Upper lobe of left lung (tissue), 6 donors: ENCODE data around the gene MTHFD2L. TPM values are rescaled to one million over a fixed set of nuclear protein-coding genes. Genes with fewer than 3 reads are reported as not detected.

Experiments
- ATAC-seq, 2 donors: fragments of 200-7000 bp; cut with Tn5 transposase; one replicate each; pipeline ENCODE4 v1.9.1; 2022; ENCODE audit warnings: mild to moderate bottlenecking in 2 of 2, moderate library complexity in 2 of 2; ENCODE audit not compliant: low FRiP score in 2 of 2
- DNase-seq, 2 donors: peaks; one replicate each; pipeline ENCODE4 v3.0.0-alpha.2; 2019 to 2020
- H3K27ac ChIP-seq, 4 donors: fragments of 200-600 bp; sonication (generic); one replicate each; pipeline ENCODE4 v1.5.1; 2016 to 2019
- H3K27me3 ChIP-seq, 4 donors: fragments of 200-600 bp; sonication (generic); one replicate each; pipeline ENCODE4 v1.5.1; 2017 to 2019
- H3K36me3 ChIP-seq, 4 donors: fragments of 200-600 bp; sonication (generic); one replicate each; pipeline ENCODE4 v1.5.1; 2016 to 2019
- H3K4me1 ChIP-seq, 4 donors: fragments of 200-600 bp; sonication (generic); one replicate each; pipeline ENCODE4 v1.5.1; 2018 to 2019
- H3K4me3 ChIP-seq, 4 donors: fragments of 200-600 bp; sonication (generic); one replicate each; pipeline ENCODE4 v1.5.1; 2017 to 2019; ENCODE audit warnings: mild to moderate bottlenecking in 2 of 4, moderate library complexity in 1 of 4
- H3K9me3 ChIP-seq, 4 donors: fragments of 200-600 bp; sonication (generic); one replicate each; pipeline ENCODE4 v1.5.1; 2018 to 2019
- EP300 ChIP-seq, 4 donors: sonication (generic); formaldehyde crosslinking; IDR thresholded peaks; one replicate each; pipeline ENCODE4 v1.5.1; 2017; ENCODE audit warnings: antibody characterized with exemption in 4 of 4, control low read depth in 2 of 4
- POLR2A ChIP-seq, 4 donors: fragments of 450-650 bp; IDR thresholded peaks; one replicate each; pipeline ENCODE4 v1.5.1; 2016 to 2017; ENCODE audit warnings: antibody characterized with exemption in 4 of 4, mild to moderate bottlenecking in 2 of 4
- POLR2AphosphoS5 ChIP-seq, 2 donors: sonication (generic); formaldehyde crosslinking; IDR thresholded peaks; one replicate each; pipeline ENCODE4 v1.5.1; 2017; ENCODE audit warnings: antibody characterized with exemption in 2 of 2
- WGBS, 2 donors: methylation state at CpG; one replicate each; pipeline ENCODE4 v1.1.5; 2017 to 2018; 5-methylcytosine and 5-hydroxymethylcytosine counted together
- total RNA-seq, 6 donors: library from RNA; depleted of rRNA in 4 of 6; stranded (reverse); fragments of >200 nt in 4 of 6; gene quantifications; one replicate each; pipeline versions ENCODE4 v1.1.0 to v1.2.1, GENCODE V29; 2016 to 2021
- TF ChIP-seq, protein P1 (sequence below), 6 experiments: fragments of 450-650 bp in 4 of 6; fragments of 200-600 bp in 2 of 6; sonication (generic) in 2 of 6; IDR thresholded peaks; one replicate each; pipeline ENCODE4 v1.5.1; 2016 to 2019; ENCODE audit warnings: antibody characterized with exemption in 6 of 6
- donor health status: DM: no; HTN: no; CAD: no; lungs with moderate emphysema.
- donor health status: DM: no; HTN: yes; CAD: no; lungs with severe emphysema.

The MTHFD2L gene
- total RNA-seq, 6 donors from 2014 or later: 4.9 to 23.6 (median 12.8) TPM

DNA sequence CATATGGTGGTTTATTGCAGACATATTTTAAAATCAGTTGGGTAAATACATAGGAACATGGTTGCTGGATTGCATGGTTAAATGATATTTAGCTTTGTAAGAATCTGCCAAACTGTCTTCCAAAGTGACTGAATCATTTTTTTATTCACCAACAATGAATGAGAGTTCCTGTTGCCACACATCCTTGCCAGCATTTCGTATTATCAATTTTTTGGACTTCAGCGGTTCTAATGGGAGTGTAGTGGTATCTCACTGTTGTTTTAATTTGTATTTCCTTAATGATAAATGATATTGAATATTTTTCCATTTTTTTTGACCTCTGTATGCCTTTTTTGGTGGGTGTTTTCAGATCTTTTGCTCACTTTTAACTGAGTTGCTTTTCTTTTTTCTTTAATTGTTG, 1.4 kb upstream of the MTHFD2L start:
- no peak for DNase-seq
- Histone ChIP-seq H3K4me3 (no peak overlapping the region), H3K9me3 (no peaks in the 10 kb centered on the region), H3K36me3 (peaks cover 0 to 13% (median 2%) of the 10 kb centered on the region in 4 donors), H3K4me1 (peaks cover 12 to 23% (median 14%) of the 10 kb centered on the region in 4 donors), H3K27me3 (no peaks in the 10 kb centered on the region), H3K27ac (no peak overlapping the region)
- WGBS, 2 donors: 69 to 82% methylated on average over 2 of the region's 2 CpGs
- TF ChIP-seq, protein P1, sequence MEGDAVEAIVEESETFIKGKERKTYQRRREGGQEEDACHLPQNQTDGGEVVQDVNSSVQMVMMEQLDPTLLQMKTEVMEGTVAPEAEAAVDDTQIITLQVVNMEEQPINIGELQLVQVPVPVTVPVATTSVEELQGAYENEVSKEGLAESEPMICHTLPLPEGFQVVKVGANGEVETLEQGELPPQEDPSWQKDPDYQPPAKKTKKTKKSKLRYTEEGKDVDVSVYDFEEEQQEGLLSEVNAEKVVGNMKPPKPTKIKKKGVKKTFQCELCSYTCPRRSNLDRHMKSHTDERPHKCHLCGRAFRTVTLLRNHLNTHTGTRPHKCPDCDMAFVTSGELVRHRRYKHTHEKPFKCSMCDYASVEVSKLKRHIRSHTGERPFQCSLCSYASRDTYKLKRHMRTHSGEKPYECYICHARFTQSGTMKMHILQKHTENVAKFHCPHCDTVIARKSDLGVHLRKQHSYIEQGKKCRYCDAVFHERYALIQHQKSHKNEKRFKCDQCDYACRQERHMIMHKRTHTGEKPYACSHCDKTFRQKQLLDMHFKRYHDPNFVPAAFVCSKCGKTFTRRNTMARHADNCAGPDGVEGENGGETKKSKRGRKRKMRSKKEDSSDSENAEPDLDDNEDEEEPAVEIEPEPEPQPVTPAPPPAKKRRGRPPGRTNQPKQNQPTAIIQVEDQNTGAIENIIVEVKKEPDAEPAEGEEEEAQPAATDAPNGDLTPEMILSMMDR (IDR thresholded peaks at IDR 0.05): no peak
- TF ChIP-seq POLR2A (IDR thresholded peaks at IDR 0.05) (no peak), POLR2AphosphoS5 (IDR thresholded peaks at IDR 0.05) (no peak), EP300 (IDR thresholded peaks at IDR 0.05) (no peak)
- no peak for ATAC-seq

DNA sequence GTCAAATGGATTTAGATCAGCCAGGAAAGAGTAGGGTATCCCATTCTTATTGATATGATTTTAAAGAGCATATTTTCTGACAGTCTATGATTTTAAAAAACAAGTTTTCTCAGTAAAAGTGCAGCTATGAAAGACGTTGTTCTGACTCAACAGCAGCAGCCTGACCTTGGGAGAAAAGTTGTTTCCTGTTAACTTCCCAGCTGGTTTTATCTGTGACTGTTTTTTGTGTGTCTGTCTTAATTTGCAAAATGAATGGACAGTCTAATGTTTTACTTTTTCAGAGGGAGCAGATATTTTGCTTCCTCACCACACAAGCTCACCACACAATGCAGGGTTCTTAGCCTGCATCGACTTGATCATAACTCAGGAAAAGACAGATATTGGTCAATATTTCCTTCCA, 764 bp upstream of the MTHFD2L start:
- 7 to 13% methylated on average over 2 of the region's 2 CpGs for WGBS, 2 donors
- ATAC-seq: no peak
- H3K27ac ChIP-seq: peak overlapping the region; percentile 88 to 93 (median 90)

DNA sequence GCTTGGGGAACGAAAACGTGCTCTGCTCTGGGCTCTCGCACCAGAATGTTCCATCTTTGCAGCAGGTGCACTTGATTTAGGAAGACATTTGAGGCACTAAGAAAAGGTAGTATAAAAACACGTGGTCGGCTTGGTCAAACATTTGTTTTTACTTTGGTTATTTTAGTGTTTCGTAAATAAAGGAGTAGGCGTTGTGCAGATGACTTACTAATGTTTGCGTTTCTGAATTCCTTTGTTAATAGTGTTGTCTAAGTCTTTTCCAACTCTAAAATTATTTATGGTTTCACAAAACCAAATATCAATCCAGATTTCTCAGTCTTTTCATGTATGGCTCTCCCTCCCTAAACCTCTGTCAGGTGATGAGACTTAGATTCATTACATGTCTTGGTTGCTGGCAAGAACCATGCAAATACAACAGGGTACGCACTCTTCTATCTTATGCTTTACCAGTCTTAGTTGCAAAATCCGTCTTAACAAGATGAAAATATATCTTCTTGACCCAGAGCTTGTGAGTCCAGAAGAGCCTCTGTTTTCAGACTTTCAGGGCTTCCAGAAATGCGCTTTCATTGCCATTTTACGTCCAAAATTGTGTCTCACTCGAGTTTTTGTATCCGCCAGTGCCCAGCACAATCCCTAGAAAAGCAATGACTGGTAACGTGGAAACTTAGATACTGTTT, 686 bp downstream of the MTHFD2L start:
- peak overlapping the region; percentile 88 to 93 (median 90) for H3K27ac ChIP-seq
- H3K4me3 ChIP-seq: peak overlapping the region; percentile 17 to 74 (median 70)
- no peak for ATAC-seq
- WGBS, 2 donors: 14 to 19% methylated on average over 15 of the region's 15 CpGs
- peaks cover 0 to 19% (median 4%) of the 10 kb centered on the region in 4 donors for H3K36me3 ChIP-seq
- no peaks in the 10 kb centered on the region for H3K27me3 ChIP-seq
- H3K9me3 ChIP-seq: no peaks in the 10 kb centered on the region
- no peak for DNase-seq
- TF ChIP-seq, protein P1 (IDR thresholded peaks at IDR 0.05): no peak
- TF ChIP-seq EP300 (IDR thresholded peaks at IDR 0.05) (no peak), POLR2A (IDR thresholded peaks at IDR 0.05) (no peak), POLR2AphosphoS5 (IDR thresholded peaks at IDR 0.05) (no peak)
- H3K4me1 ChIP-seq: peaks cover 12 to 23% (median 14%) of the 10 kb centered on the region in 4 donors

More for the DNA sequence above, 764 bp upstream of the MTHFD2L start:
- H3K27me3 ChIP-seq: no peaks in the 10 kb centered on the region
- peaks cover 12 to 23% (median 14%) of the 10 kb centered on the region in 4 donors for H3K4me1 ChIP-seq
- TF ChIP-seq, protein P1 (IDR thresholded peaks at IDR 0.05): no peak
- TF ChIP-seq POLR2A (IDR thresholded peaks at IDR 0.05) (no peak), EP300 (IDR thresholded peaks at IDR 0.05) (no peak), POLR2AphosphoS5 (IDR thresholded peaks at IDR 0.05) (no peak)
- no peaks in the 10 kb centered on the region for H3K9me3 ChIP-seq
- peak overlapping the region in 3 of 4 donors; percentile 69 to 74 (median 71) for H3K4me3 ChIP-seq
- DNase-seq: no peak
- peaks cover 0 to 19% (median 4%) of the 10 kb centered on the region in 4 donors for H3K36me3 ChIP-seq

DNA sequence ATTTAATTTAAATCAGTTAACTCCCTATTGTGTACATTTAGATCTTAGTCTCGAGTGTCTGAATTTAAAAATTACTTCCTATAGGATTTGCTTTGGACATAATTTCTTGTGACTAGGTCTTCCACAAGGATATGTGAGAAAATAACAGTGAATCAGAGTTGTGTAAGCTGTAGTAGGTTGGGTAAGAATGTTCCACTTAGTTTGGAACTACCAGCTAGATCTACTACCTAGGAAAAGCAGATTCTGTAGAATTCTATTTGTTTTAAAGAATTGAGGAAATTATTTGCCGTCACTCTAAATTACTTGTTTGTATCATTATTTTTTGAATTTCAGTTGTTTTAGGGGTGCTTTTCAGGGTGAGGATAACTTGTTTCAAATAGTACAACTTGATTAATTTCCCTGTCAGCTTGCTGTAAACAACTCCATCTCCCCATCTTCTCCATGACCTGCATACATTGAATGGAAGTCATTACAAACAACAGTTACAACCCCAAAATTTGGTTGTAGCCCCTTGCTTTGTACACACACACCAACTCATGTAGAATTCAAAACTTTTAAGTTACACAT, 1.3 kb downstream of the MTHFD2L start:
- peak overlapping the region in 3 of 4 donors; percentile 88 to 93 (median 92) for H3K27ac ChIP-seq
- DNase-seq (no peak), ATAC-seq (no peak)
- peaks cover 12 to 23% (median 14%) of the 10 kb centered on the region in 4 donors for H3K4me1 ChIP-seq
- H3K36me3 ChIP-seq: peaks cover 0 to 19% (median 4%) of the 10 kb centered on the region in 4 donors
- peak overlapping the region in 3 of 4 donors; percentile 69 to 74 (median 71) for H3K4me3 ChIP-seq
- H3K27me3 ChIP-seq: no peaks in the 10 kb centered on the region
- 53% methylated on average over 2 of the region's 2 CpGs for WGBS, 2 donors
- TF ChIP-seq POLR2A (IDR thresholded peaks at IDR 0.05) (no peak), EP300 (IDR thresholded peaks at IDR 0.05) (no peak), POLR2AphosphoS5 (IDR thresholded peaks at IDR 0.05) (no peak)
- TF ChIP-seq, protein P1 (IDR thresholded peaks at IDR 0.05): no peak
- H3K9me3 ChIP-seq: no peaks in the 10 kb centered on the region
